Midbrain (tissue), 1 donor: Measurements from ENCODE around the gene FAM200B.

ENCODE experiments used
- DNase-seq: peaks from one replicate; lab custom pipeline; 2025; lab: John Stamatoyannopoulos, UW

The FAM200B gene

DNA sequence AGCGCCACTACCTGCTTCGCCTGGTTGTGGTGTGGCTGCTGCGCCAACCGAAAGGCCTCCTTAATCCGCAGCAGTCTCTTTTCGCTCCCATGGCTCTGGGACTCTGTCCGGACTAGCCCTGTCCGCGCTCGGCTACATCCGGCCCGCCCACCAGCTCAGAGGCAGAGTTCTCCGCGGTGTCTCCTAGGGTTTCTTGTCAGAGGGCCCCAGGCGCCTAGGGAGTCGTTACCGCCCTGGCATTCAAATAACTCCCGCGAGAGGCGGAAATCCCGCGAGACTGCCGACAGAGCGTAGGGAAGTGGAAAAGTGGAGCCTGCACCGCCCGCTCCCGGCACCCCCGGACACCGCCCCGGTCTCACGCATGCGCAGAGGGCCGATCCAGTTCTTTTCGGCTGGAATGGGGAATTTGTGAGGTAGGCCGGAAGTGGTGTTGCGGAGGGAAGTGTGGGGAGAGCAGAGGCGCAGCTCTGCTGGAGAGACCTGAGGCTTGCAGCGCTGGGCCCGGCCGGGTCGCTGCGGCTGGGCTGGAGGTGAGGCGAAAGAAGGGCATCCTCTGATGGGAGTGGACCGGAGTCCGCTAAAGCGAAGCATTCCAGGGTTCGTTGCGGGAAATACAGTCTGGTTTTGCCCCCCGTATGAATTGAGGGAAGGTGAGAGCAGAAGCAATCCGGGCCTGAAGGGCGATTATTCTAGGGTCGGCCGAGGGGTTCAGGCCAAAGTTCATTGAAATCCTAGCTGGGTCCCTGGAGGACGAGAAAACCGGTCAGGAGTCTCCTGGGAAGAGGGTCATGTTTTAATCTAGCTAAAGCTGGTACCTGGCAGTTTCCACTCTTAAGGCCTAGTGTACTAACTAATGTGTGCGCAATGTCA lies at the start of gene FAM200B:
TSS of gene FAM200B (plus strand) at position 456 of the 870 bp plus-strand sequence. CDS start 5,151 bp downstream, outside the sequence.
- DNase-seq: peak; percentile 99

DNA sequence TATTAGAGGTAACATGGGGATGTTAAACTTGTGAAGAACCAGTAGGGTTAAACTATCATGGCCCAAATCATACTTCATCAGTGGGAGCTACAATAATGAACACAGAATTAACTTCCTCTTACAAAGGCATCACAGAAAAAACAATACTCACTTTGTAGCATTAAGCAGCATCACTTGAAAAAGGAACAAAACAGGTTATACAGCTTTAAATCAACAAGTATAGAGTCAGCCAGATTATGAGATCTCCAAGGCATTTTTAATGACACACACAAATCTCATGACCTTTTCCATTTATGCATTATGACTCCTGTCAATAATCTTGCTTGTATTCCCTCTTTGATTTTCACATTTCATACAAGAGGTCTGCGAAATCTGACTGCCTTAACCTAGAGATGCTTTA lies 44.8 kb upstream of the FAM200B start:
- DNase-seq: no peak

DNA sequence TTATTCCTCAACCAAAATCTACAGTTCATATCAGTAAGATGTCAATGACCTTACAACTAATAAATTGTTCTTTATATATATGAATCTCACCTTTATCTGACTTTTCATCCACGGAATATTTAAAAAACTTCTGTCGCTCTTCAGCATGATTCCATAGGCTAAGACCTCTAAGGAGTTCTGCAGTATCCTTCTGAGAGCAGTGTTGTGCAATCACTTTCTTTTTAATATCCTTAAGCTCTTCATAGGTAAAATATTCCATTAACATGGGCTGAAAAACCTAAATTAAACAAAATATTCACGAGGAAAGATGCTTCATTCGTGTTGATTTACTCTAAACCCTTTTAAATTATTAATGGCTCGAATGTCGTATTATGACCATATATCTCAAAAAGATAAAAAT lies 43.2 kb upstream of the FAM200B start:
- no peak for DNase-seq

DNA sequence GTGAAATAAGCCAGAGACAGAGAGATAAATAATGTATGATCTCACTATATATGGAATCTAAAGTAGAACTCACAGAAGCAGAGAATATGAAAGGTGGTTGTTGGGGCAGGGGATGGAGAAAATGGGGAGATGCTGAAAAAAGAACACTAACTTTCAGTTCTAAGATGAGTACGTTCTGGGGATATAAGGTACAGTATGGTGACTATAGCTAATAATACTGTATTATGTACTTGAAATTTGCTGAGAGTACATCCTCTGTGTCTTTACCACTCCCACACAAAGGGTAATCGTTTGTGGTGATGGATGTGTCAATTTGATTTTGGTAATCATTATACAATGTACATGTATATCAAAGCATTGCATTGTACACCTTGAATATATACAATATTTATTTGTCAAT lies 33.0 kb upstream of the FAM200B start:
- no peak for DNase-seq

GRCh38 chr4:15649914-15650545 lies 31.6 kb upstream of the FAM200B start:
- peak; percentile 62 for DNase-seq

DNA sequence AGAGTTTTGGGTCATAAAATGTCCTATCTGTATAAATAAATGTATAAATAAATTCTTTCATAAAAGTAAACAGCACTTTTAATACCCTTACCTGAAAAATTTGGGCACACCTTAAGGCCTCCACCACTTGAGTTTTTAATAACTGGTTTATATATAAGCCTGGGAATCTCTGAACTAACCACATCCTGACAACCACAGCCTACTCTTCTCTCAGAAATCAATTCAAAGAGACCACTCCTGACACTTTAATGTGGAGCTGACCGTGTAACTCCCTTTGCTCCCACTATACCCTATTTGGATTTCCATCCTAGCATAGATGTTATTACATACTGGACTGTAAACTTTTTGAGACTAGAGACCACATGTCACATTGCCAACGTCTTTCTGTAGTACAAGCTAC lies 30.0 kb upstream of the FAM200B start:
- no peak for DNase-seq

DNA sequence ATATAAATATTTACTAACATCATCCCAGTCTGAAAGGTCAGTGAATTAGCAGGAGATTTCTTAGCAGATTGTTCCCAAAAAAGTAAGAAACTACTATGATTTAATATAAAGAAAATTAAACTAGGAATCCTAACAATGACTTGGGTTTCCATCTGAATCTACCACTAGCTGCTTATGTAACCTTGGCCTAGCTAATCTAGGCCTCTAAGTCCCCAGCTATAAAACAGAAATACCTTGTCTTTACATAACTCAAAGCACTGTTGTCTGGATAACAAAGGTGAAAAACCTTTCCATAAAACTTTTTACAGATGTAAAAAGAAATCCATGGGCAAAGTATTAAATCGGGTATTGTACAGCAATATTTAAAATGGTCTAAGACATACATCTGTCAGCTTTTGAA lies 29.4 kb upstream of the FAM200B start:
- DNase-seq: no peak

GRCh38 chr4:15652841-15653240 lies 28.8 kb upstream of the FAM200B start:
- DNase-seq: no peak

DNA sequence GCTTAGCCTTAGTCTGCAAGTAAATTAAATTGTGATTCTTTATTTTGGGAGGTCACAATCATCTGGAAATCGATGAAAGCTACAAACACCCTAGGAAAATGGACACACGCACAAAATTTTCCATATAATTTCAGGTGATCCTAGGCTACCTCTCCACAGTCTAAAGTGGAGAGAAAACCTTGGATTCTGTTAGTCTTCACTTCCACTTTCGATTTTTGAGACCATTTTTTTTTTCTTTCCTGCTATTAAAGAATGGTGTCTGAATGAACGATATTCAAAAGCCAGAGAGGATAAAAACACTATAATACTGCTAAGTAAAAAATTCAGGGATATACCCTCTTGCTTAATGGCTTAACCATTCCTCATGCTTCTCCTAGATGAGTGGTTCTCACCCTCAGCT lies 28.2 kb upstream of the FAM200B start:
- no peak for DNase-seq

DNA sequence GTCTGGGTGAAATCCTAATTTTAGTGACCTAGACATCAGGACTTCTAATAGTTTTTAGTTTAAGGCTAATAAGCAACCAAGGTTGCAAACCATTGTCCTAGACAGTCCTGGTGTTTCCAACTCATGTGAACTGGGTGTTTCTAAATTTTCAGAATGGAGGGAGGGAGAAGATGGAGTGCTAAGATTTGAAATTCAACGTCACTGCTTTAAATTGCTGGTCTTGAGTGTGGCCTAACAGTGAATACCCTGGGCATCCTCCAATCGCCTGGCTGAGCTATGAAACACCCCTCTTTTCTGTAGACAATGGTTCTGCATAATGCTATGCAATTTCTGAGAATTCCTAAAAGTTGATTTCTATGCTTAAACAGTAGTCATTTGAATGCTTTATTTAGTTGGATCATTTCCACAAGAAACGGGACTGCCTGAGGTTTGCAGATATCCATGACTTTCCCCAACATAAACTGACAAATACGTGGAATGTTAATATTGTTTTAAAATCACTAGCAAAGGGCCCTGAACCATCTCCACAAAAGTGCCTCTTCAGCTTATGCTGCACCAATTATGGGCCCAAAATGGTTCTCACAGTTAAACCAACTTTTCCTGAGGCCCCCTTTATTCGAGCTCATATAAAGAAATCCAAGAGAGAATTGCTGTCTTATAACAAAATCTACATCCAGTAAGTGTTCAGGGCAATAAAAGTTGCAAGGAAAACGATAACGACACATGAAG lies 27.6 kb upstream of the FAM200B start:
- DNase-seq: peak; percentile 65

GRCh38 chr4:15654593-15655222 lies 26.9 kb upstream of the FAM200B start:
- DNase-seq: peak; percentile 56

- peak; percentile 80 for DNase-seq
Observed at GRCh38 chr4:15655223-15656037, 26.2 kb upstream of the FAM200B start, which contains the start of gene FBXL5. TSS of gene FBXL5 (minus strand) at chr4:15655357. CDS start at chr4:15655287, 70 bp downstream.

DNA sequence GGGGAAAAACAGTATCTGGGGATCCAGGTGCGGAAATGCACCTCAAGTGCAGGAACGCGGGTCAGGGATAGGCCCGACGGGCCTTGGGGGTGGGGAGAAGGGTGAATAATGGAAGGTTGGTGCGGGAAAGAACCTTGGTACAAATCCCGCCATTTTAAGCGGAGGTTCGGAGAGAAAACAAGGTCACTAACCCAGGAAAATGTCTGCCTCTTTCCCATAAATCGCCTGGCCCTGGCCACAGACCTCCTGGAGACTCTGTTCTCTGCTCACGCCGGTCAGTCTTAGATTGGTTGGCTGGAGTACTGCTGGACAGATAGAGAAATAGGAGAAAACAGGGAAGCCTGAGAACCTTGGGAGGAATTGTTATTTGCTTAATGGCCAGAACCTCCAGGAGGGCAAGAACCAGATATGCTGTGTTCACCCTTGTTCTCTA lies 25.6 kb upstream of the FAM200B start:
- DNase-seq: no peak

DNA sequence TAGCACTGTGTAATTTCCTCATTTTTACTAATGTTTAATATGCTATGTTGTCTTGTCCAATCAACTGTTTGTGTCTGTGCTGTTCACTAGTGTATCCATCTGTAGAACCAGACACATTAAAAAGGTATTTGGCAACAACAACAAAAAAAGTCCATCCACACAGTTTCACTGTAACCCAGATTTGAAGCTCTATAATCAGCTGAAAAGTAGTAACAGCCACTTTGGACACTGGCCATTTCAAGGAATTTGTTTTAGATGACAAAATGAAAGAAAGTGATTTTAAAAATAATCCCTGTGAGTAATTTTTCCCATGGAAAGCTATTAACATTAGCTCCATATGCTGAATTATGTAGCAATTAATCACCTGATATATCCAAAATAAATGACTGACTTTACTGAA lies 24.3 kb upstream of the FAM200B start:
- no peak for DNase-seq

DNA sequence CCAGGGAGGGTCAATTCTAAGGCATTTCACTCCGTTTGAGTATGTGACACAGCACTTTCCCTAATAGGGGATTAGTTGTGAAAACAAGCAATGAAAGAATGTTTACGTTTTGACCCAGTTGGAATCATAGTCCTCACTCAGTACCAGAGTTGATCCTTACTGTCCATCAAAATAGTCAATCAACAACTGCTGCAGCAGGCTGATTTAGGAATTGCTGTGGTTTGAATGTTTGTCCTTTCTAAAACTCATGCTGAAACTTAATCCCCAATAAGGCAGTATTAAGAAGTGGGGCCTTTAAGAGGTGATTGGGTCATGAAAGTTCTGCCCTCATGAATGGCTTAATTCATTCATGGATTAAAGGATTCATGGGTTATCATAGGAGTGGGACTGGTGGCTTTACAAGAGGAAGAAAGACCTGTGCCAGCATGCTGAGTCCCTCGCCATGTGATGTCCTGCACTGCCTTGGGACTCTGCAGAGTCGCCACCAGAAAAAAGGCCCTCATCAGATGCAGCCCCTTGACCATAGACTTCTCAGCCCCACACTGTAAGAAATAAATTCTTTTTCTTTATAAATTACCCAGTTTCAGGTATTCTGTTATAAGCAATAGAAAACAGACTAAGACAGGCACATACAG lies 23.4 kb upstream of the FAM200B start:
- DNase-seq: no peak

DNA sequence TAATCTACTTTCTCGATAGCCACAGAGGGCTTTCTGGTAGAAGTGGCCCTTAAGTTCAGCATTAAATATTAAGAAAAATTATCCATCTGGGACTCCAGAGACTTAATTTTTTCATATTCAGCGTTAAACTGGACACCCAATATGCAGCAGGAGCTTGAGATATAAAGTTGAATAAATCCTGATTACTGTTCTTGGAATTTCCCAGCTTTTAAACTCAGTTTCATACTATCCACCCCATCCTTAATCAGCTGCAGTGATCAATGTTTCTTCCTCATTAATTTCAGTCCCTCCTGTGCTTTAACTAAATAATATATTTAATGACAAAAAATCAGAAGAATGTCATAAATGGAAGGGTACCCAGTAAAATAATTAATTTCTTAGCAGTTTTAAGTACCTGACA lies 22.8 kb upstream of the FAM200B start:
- no peak for DNase-seq

DNA sequence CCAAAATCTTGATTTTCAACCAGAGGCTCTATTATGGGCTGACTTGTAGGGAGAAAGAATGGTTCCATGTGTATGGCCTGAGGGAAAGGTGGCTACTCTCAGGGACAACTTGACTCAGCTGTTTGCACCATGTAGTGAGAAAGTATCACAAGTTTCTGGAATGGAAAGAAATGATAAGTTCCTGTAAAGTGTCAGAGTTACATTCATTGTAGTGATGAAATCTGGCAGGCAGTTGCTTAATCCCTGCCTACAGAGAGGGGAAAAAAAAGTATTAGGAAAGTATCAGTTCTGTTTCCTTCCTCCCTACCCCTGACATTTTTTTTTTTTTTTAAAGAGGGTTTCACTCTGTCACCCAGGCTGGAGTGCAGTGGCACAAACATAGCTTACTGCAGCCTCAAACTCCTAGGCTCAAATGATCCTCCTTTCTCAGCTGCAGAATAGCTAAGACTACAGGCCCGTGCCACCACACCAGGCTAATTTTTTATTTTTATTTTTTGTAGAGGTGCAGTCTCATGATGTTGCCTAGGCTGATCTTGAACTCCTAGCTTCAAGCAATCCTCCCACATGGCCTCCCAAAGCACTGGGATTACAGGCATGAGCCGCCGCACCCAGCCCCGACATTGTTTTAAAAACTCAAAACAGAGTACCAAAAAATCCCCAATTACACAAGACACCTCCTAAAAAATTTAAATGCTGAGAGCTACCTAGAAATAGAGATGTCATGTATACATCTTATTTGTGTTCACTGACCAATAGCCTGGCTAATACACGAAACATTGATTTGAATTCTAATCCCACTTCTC lies 21.7 kb upstream of the FAM200B start:
- no peak for DNase-seq

DNA sequence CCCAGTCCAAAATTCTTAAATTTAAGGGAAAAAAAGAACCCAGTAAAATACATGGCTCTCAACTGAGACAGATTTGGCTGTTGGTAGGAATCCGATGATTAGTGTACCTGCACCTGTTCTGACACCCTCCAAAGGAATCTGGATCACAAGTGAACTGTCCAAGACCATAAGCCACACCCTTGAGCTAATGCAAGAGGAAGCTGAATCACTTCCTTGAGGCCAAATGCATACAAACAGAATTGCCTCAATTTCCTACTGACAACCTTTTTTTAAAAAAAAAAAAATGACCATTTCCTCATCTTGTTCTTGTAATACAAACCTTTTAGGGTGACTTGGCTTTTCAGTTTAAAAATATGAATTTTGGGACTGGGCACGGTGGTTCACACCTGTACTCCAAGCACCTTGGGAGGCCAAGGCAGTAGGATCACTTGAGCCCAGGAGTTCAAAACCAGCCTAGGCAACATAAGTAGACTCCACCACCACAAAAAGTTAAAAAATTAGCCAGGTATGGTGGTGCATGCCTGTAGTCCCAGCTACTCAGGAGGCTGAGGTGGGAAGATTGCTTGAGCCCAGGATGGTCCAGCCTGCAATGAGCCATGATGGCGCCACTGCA lies 15.8 kb upstream of the FAM200B start:
- DNase-seq: no peak

- DNase-seq: no peak
Observed at GRCh38 chr4:15667006-15667405, 14.6 kb upstream of the FAM200B start.
